T-helper 1 cell (primary cell): ENCODE results near the gene PRDM1.

Experiments used
- DNase-seq, 5 donors: peaks; one replicate each; pipeline ENCODE4 v3.0.0-alpha.2; 2012 to 2020

Gene PRDM1

DNA sequence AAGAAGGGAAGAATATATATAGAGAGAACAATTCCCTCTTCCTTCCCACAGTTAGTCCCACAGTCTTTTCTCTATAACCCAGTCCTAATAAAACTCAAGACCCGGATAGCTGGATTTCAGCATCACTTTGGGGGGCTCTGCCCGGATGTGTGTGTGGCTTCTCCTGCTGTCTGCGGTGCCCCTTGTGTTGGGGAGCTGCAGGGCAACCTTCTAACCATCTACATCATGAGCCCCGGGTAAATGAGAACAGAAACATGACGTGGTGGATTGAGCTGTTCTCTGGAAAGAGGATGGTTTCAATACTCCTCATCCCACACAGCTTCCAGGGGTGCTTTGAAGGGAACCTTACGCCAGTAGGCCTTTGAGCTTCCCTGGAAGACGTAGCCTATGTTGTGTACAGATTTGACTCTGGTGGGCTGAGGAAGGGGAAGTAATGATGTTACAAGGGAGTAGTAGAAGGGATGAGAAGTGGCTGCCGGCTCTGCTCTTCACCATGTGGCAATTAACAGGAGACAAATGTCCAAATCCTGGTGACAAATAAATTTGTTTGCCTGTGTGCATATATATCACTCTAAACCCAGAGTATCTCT is 13.5 kb upstream of the PRDM1 start:
- DNase-seq: no peak

DNA sequence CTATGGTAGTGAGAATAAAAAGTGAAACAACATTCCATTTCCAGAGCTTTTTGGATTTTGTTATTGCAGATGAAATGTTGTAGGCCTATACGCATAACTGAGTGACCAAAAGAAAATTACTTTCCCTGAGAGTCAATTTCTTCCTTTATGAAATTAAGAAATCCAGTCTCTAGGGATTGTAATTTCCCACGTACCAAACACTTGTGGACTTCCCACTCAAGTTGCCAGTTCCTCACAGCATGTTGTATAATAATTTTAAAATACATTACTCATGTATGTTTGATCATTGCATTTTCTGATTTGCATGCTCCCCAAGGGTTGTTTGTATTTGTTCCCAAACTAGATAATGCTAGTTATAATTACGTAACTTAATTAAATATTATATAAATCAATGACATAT is 12.0 kb upstream of the PRDM1 start:
- DNase-seq: no peak

DNA sequence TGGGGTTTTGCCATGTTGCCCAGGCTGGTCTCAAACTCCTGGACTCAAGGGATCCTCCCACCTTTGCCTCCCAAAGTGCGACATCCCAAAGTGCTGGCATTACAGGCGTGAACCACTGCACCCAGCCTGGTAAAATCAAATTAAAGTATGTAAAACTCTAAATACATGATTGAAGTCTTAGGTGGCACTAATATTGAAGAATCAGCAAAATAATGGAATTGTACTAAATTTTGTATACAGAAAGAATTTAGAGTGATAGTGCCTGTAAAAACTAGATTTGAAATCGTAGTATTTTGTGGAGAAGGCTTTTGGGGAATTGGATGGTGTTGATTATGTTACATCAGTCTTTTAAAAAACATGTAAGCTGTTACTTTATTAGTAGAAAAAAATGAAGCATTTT is 10.0 kb upstream of the PRDM1 start:
- DNase-seq: no peak

- DNase-seq: no peak
These were observed 9.0 kb upstream of the PRDM1 start for GRCh38 chr6:106077170-106077569.

DNA sequence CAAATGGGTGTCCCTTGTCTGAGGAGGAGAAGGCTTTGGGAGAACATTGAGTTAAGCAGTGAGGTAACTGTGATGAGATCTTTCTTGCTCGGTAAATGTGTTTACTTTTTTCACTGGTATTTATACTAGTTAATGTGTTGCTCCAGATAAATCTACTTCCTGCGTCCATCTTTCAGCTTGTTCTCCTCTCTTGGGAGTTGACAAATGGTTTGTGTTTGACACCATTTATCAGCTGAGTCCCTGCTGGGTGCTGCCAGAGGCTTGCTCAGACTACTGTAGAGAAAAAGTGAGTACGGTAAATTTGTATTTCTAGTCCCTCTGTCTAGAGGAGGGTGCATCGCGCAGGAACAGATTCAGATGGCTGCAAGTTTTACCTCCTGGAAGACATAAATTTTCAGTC is 8.3 kb upstream of the PRDM1 start:
- no peak for DNase-seq

DNA sequence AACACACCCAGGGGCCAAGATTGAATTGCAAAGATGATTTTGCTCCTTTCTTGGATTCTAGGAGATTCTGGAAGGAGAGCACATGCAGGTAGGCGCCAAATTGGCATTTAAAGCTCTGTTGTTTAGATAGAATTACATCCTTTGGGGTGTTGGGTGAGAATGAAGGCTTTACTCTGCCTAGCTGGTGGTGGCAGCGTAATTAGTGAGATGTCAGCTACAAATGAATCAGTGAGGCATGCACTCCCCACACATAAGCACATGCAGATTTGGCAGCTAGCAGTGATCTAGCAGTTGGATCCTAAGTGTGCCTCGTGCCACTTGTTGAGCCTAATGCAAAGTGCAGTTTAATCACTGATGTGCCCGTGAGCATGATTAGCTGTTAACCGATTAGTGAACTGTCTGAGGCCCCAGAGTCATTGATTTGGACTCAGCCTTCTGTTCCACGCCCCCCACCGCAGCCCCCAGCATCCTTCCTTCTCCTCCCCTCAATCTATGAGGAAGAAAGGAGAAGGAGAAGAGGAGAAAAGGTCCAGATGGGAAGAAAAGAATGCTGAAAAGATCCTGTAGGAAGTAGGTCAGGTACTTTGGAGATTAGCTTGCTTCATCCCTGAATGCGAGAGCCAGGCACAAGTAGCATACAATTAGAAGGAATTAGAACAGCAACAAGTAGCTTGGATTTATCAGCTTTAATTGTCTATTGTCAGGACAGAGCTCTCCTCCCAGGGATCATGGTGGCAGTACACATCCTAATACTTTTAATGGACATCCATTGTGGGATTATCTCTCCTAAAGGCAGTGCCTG is 6.0 kb upstream of the PRDM1 start:
- no peak for DNase-seq

GRCh38 chr6:106080763-106081095 is 5.4 kb upstream of the PRDM1 start:
- DNase-seq: no peak

- no peak for DNase-seq
These were observed 4.4 kb upstream of the PRDM1 start for GRCh38 chr6:106081715-106082114.

DNA sequence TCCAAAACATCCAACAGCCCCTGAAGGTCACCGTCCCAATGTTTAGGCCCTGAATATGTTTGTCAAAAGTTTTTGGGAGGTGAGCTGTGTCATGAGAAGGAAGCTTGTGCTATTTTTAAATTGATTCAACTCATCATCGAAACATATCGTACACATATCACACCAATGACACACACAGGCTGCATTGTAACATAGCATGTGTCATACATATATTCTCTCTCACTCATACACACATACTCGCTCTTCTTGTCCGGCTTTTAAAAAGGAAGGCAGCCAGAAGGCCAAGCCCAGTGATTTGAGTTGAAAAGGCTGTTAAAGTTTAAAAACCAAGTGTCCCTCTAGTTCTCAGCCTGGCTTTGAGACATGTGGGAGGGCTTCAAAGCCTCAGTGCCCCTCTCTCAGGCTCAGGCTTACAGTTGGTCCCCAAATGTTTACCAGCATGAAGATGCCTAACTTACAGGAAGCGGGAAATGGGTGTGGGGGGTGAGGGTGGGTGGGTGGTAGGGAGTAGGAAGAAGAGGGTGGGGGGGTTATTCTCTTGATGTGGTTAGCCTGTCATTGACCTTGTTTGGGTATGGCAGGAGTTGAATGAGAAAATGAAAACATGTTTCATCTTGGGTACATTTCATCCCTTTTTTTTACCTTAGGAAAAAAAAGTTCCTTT is 3.3 kb upstream of the PRDM1 start:
- DNase-seq: peak in 1 of 5 donors; percentile 55

DNA sequence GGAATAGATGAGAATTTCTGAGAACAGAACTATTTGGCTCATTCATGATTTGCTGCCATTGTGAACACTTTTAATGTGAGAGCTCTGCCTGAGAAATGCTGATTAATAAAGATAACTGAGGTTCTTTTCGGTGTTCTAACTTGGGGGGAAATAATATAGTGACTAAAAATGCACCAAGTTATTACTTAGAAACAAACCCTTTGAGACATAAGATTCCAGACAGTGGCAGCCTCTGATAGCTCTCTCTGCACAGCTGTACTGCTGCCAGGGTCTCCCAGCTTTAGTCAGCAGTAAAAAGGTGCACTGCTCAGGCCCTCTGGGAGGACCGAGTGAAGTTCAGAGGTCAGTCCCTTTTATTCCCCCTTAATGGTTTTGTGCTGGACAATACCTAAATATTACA is 2.5 kb upstream of the PRDM1 start:
- peak in 1 of 5 donors; percentile 72 for DNase-seq

- peak in 1 of 5 donors; percentile 78 for DNase-seq
These were observed 1.8 kb upstream of the PRDM1 start for GRCh38 chr6:106084106-106084988.

- no peak for DNase-seq
These were observed 996 bp upstream of the PRDM1 start for GRCh38 chr6:106084989-106085691.

DNA sequence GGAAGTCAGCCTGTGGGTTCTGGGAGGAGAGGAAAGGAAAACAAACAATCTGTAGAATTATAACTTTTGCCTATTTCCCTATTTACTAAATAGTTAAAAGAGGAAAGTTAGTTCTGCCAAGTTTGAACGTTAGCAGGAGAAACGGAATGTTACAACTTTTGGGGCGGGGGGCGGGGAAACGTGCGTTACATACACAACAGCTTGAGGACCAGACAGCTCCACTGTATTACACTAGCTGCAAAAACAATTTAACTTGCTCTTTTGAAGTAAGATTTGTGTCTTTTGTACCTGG is 498 bp upstream of the PRDM1 start:
- DNase-seq: no peak

GRCh38 chr6:106086814-106087175 is 659 bp downstream of the PRDM1 start:
- DNase-seq: no peak

GRCh38 chr6:106087548-106088325 is 1.6 kb downstream of the PRDM1 start:
- no peak for DNase-seq

GRCh38 chr6:106090001-106090400 is 3.9 kb downstream of the PRDM1 start:
- DNase-seq: peak in 1 of 5 donors; percentile 53

GRCh38 chr6:106092279-106092678 is 6.1 kb downstream of the PRDM1 start:
- DNase-seq: no peak

- DNase-seq: no peak
These were observed 8.3 kb downstream of the PRDM1 start for GRCh38 chr6:106094261-106094963.

DNA sequence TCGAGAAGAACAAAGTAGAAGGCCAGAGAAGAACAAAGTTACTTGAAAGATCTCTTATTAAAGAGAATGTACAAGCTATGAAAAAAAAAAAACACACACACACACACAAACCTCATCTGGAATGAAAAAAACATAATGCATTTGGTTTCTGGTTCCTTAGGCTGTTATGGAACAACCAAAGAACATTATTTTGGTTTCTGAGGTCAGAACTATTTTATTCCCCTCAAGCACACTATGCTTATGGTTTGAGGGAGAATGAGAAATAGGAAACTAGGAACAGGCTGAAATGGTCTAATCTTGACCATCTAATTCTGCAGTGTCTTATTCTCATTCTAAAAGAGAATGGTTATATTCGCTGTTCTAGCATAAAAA is 8.8 kb downstream of the PRDM1 start:
- no peak for DNase-seq

GRCh38 chr6:106097411-106098231 is 11.5 kb downstream of the PRDM1 start:
- DNase-seq: peak in 4 of 5 donors; percentile 27 to 94 (median 52)
